HG03354 (cell line): ENCODE measurements around the gene CDC14A.
"Not testable (repeated sequence)": the region's sequence is repeated elsewhere in the genome, so short reads cannot be mapped to it uniquely, and the experiment has no call there.

ENCODE experiments used
- ATAC-seq: cut with Tn5 transposase; IDR thresholded peaks from one replicate; pipeline ENCODE4 v1.9.1; 2021; ENCODE audit warnings: mild to moderate bottlenecking; ENCODE audit not compliant: unreplicated experiment, poor library complexity, severe bottlenecking

Gene CDC14A

DNA sequence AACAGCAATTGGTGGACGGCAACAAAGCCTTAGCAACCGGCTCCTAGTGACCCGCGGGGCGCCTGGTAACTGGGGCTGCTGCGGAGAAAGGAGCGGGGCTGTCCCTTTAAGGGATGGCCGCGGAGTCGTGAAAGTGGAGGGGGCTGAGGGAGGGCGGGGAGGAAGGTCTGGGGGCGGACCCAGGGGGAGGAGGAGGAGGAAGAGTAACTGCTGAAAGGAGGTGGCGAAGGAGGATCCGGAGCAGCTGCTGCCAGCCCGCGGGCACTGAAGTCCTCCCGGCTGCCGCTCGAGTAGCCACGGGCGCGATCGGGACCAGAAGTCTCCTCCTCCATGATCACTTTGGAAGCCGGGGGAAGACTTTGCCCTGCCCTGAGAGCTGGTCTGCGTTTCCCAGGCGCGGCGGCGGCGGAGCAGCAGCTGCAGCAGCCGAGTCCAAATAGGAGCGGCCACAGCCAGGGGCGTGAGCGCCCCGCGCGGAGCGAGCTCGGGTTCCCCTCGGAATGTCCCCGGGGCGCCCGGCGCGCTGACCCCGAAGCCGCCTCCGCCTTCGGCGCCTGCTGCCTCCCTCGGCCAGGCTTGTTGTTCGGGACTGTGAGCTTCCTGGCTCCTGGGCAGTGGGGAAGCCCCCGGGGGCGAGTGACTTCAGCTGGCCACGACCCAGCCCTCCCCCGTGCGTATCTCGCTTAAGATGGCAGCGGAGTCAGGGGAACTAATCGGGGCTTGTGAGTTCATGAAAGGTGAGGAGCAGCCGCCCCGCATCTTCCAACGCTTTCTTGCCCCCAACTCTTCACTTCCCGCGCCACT lies at the start of gene CDC14A:
CDC14A (plus strand) TSS at position 240 of the 804 bp plus-strand sequence; CDS start at position 689, 449 bp downstream.
- ATAC-seq = peak; percentile 72

- ATAC-seq = no peak
Observed at GRCh38 chr1:100302739-100303138, 49.6 kb upstream of the CDC14A start.

GRCh38 chr1:100304227-100304626 lies 48.1 kb upstream of the CDC14A start:
- ATAC-seq = no peak

DNA sequence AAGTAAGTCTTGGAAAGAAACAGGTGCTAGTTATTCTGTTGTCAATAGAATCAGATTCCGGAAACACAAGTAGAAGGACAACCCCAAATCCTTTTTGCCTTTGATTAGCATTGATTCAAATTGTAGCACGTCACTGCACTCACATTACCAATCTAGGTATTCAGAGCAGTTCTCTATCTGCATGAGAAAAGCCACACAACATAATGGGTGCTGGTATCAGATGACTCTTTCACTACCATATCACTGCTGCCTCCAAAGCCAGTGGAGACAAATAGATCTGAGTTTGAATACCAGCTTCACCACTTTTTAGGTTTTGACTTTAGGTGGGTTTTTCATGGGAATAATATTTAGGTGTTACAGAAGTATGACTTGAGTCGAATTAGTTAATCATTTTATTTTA lies 47.4 kb upstream of the CDC14A start:
- ATAC-seq = no peak

DNA sequence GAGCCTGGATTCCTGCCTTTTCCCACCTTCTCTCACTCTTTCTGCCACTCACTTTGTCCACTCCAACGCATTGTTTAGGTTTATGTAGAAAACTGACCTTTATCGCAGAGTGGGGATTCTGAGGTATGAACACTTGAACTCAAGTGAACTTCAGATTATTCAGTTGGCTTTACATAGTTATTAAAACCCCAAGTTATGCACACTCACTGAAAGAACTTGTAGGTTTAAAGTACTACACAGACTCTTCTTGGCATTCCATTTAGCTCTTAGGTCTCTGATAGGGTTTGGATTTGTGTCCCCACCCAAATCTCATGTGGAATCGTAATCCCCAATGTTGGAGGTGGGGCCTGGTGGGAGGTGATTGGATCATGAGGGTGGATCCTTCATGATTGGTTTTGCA lies 46.4 kb upstream of the CDC14A start:
- no peak for ATAC-seq

DNA sequence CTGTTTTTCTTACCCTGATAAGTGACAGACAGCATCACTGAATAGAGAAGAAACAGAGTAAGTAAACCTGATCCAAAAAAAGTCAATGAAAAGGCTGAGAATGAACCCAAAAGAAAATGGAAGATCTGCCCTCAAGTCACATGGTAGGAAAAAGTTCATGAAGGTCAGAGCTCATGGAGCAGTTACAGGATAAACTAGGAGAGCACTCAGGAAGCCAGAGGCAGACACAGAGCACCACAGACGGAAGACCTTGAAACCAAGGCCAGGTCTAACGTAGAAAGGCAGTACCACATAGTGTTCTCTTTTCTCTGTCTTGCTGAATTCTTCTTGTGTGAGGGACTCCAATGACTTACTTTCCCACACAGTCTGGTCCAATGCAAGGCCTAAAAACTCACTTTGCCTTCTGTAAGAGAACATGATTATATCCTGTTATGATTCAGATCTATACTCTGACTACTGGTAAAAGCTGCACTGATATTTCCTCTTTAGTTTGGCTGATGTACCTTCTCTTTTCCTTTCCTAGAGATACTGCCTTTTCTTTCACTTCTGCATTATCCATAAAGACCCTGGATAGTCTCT lies 45.5 kb upstream of the CDC14A start:
- ATAC-seq = no peak

GRCh38 chr1:100308777-100309176 lies 43.5 kb upstream of the CDC14A start:
- ATAC-seq = no peak

GRCh38 chr1:100309863-100310262 lies 42.4 kb upstream of the CDC14A start:
- ATAC-seq = no peak

GRCh38 chr1:100313382-100313781 lies 38.9 kb upstream of the CDC14A start:
- ATAC-seq = no peak

- ATAC-seq = no peak
Observed at GRCh38 chr1:100316622-100317021, 35.7 kb upstream of the CDC14A start.

GRCh38 chr1:100320311-100321099 lies 31.8 kb upstream of the CDC14A start:
- no peak for ATAC-seq

DNA sequence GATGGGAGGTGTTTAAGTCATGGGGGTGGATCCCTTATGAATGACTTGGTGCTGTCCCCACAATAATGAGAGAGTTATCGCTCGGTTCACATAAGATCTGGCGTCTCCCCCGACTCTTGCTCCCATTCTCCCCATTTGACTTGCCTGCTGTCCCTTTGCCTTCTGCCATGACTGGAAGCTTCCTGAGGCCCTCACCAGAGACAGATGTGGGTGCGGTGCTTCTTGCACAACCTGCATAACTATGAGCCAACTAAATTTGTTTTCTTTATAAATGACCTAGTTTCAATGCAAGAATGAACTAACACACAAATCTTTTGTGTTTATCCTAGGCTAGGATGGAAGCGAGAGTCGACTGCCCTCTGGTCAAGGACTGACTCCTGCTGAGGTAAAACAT lies 31.2 kb upstream of the CDC14A start:
- ATAC-seq = no peak

- no peak for ATAC-seq
Observed at GRCh38 chr1:100321506-100321905, 30.8 kb upstream of the CDC14A start.

DNA sequence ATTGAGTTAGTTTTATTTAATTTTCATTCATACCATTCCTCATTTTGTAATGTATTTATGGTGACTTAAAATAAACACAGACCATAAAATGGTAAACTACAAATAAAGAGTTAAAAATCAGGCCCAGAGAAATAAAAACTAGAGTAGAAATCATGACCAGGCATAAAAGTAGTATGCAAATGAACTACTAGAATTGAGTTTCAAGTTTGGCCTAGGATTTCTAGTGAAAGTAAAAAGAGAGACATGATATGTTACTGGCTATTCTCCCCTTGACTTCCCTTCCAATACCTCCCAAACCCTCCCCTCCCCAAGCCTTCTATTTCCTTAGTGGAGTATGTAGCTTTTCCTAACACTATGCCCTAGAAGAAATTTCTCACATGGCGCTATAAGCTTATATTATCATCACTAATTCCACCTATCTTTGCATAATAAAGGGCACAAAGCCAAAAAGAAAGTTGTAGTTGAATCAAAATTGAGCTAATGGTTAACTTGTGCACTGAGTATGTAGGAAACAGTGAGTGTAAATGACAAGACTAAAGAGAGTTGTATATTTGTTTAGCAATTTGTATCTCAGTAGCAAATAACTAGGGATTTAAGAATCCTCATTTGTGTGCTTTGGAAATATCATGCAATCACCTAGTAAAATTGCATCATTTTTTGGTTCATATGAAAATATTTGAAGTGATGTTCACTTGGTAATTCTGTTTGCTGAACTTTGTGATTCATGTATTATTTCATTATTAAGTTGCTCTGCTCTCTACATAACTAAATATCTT lies 29.7 kb upstream of the CDC14A start:
- ATAC-seq = peak; percentile 80

DNA sequence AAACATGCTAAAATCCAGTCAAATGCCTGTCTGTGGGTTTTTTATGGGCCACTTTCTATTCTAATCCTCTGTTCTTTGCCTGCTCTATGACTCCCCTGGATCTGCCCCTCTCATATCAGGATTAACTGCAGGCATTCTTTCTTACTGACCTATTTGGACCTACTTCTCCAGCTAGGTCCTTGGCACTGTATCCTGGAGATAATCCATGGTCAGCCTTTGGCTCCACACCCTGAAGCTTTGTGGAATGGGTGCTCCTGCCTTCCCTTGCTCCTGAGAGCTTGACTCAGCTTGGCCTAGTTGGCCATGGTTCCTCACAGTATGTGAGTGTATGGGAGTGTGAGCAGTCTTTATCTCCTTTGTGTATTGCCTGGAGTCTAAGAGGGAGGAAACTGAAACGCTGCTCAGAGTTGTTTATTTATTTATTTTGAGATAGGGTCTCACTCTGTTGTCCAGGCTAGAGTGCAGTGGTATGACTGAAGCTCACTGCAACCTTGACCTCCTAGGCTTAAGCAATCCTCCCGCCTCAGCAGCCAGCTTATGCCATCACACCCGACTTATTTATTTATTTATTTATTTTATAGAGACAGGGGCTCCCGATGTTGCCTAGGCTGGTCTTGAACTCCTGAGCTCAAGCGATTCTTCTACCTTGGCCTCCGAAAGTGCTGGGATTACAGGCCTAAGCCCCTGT lies 28.7 kb upstream of the CDC14A start:
- no peak for ATAC-seq

DNA sequence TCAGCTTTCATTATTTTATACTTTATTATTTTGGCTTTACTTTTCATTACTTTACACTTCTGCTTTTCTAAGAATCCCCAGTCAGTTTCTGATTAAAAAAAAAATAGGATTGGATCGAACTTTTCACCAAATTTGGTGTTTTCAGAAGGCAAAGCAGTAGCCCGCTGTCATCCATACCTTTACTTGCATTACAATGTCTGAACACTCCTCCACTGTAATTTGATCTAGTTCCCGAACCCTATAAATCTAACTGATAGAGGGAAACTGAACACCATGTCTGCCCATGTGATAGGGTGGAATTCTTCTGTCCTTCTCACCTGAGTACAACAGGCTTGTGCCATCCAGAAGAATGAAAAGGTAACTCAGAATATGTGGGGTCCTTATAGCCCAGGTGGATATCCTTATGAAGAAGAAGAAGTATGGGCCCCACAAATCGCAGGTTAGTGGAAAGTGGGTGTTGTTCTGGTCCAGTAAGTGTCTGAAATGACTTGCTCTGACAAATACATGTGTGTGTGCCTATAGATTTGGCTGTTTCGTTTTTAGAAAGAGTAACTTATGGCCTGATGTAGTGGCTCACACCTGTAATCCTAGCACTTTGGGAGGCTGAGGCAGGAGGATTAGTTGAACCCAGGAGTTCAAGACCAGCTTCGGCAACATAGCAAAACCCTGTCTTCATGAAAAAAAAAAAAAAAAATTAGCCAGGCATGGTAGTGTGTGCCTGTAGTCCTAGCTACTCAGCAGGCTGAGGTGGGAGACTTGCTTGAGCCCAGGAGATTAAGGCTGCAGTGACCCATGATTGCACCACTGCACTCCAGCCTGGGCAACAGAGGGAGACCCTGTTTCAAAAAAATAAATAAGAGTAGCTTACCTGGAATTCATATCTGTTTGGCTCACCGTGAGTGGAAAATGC lies 26.6 kb upstream of the CDC14A start:
- peak; percentile 42 for ATAC-seq

DNA sequence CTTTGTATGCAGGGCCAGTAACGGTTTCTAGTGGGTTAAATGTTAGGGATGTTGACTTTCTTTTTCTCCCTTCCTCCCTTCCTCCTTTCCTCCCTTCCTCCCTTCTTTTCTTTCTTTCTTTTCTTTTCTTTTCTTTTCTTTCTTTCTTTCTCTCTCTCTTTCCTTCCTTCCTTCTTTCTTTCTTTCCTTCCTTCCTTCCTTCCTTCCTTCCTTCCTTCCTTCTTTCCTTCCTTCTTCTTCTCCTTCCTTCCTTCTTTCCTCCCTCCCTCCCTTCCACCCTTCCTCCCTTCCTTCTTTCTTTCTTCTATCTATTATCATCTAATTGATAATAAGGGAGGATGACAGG lies 26.0 kb upstream of the CDC14A start:
- ATAC-seq = not testable (repeated sequence)

DNA sequence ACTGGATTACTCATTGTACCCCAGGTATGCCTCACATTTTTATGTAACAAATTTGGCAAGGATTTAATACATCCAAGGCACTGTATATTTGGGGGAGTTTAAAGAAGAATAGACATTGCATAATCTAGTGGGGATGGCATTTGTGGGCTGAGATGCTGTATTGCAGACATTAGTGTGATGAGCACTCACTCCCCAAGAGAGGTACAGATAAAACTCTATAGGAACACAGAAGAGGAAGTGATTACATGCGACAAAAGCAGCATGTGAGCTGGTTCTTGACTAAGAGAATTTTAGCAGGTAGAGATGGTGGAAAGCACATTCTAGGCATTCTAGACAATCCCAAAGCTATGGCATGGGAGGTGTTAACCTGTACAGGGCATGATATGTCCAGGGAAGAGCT lies 24.2 kb upstream of the CDC14A start:
- no peak for ATAC-seq

- not testable (repeated sequence) for ATAC-seq
Observed at GRCh38 chr1:100331146-100331545, 21.2 kb upstream of the CDC14A start.
